ENCODE results near the gene PCDHAC1.

PCDHAC1 gene

DNA sequence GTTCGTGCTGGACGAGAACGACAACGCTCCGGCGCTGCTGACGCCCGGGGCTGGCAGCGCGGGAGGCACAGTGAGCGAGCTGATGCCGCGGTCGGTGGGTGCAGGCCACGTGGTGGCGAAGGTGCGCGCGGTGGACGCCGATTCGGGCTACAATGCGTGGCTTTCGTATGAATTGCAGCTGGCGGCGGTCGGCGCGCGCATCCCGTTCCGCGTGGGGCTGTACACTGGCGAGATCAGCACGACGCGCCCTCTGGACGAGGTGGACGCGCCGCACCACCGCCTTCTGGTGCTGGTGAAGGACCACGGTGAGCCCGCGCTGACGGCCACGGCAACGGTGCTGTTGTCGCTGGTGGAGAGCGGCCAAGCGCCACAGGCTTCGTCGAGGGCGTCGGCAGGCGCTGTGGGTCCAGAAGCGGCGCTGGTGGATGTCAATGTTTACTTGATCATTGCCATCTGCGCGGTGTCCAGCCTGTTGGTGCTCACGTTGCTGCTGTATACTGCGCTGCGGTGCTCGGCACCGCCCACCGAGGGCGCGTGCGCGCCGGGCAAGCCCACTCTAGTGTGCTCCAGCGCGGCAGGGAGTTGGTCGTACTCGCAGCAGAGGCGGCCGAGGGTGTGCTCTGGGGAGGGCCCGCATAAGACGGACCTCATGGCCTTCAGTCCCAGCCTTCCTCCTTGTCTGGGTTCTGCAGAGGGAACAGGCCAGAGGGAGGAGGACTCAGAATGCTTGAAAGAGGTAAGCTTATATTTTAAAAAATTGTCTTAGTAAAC lies 42.0 kb upstream of the PCDHAC1 start:
- ChIA-PET POLR2A (ENCODE audit: low non-redundant PET) (no interaction called here), CTCF (interaction anchor here (0.5 to 2.5 kb wide), 4 partner anchors 42 to 151 kb away, joined by 3 to 15 read pairs (median 6); partner anchors contain the start of gene PCDHAC1)
- TF ChIP-seq, protein P1, sequence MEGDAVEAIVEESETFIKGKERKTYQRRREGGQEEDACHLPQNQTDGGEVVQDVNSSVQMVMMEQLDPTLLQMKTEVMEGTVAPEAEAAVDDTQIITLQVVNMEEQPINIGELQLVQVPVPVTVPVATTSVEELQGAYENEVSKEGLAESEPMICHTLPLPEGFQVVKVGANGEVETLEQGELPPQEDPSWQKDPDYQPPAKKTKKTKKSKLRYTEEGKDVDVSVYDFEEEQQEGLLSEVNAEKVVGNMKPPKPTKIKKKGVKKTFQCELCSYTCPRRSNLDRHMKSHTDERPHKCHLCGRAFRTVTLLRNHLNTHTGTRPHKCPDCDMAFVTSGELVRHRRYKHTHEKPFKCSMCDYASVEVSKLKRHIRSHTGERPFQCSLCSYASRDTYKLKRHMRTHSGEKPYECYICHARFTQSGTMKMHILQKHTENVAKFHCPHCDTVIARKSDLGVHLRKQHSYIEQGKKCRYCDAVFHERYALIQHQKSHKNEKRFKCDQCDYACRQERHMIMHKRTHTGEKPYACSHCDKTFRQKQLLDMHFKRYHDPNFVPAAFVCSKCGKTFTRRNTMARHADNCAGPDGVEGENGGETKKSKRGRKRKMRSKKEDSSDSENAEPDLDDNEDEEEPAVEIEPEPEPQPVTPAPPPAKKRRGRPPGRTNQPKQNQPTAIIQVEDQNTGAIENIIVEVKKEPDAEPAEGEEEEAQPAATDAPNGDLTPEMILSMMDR (conservative IDR thresholded peaks at IDR 0.05; ENCODE audit: low read depth): no peak
- no peak overlapping the region for H3K27ac ChIP-seq
- no peak for DNase-seq (ENCODE audit: low spot score)

DNA sequence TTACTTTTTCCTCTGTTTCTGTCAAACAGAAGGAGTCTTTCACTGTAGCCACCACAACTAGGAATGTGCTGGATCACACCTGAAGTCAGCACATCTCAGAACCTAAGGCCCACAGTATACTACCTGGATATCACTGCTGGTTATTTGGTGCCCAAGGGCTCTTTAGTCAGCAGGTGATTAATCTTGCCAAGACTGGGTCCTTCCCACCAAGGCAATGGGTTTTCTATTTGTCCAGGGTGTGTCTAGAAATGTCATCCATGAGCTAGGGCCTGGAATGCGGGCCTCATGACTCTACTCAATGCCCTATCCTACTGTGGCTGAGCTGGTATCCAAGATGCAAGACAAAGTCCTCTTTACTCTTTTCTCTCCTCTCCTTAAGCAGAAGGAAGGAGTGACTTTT lies 9.8 kb upstream of the PCDHAC1 start:
- ChIA-PET CTCF (interaction anchor here (0.9 to 1.3 kb wide), 2 partner anchors 8 to 11 kb away, joined by 3 to 6 read pairs; no protein-coding TSS in a partner anchor), POLR2A (ENCODE audit: low non-redundant PET) (no interaction called here)
- no peak overlapping the region for H3K27ac ChIP-seq
- DNase-seq (ENCODE audit: low spot score): no peak
- TF ChIP-seq, protein P1 (conservative IDR thresholded peaks at IDR 0.05; ENCODE audit: low read depth): no peak

DNA sequence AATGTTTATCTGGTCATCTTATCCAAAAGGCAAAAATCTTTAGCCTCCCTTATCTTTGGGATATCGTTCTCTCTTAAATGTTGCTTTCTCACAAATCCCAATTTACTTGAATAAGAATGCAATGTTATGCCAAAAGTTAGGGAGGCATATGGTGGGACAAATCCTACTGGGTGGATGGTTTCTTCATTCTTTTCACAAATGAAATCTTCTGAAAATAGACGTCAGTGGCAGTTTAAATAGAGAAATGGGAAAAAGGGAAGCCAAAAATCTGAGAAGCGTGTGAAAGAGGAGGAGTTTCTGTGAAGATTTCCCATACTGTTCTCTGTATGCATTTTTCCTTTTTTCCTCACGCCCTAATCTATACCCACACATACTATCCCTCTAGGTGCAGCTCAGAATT lies 2.5 kb upstream of the PCDHAC1 start:
- no peak overlapping the region for H3K27ac ChIP-seq
- no peak for DNase-seq (ENCODE audit: low spot score)
- CTCF ChIA-PET: interaction anchor here (1.6 kb wide), 1 partner anchor 117 kb away, joined by 6 read pairs; no protein-coding TSS in a partner anchor
- POLR2A ChIA-PET (ENCODE audit: low non-redundant PET): interaction anchor here (0.5 kb wide), 1 partner anchor 937 kb away, joined by 5 read pairs; no protein-coding TSS in a partner anchor
- TF ChIP-seq, protein P1 (conservative IDR thresholded peaks at IDR 0.05; ENCODE audit: low read depth): no peak

- CTCF ChIA-PET: interaction anchor here (0.5 to 4.2 kb wide), 36 partner anchors 10 to 1075 kb away, joined by 3 to 85 read pairs (median 4); partner anchors contain the start of genes PCDHA11, PCDHA13, PCDHA8 and PCDHAC2
- peak; percentile 92 for DNase-seq (ENCODE audit: low spot score)
- TF ChIP-seq, protein P1 (conservative IDR thresholded peaks at IDR 0.05; ENCODE audit: low read depth): peak; percentile 98
- POLR2A ChIA-PET (ENCODE audit: low non-redundant PET): interaction anchor here (1.0 to 2.0 kb wide), 3 partner anchors 40 to 114 kb away, joined by 5 to 13 read pairs (median 7); no protein-coding TSS in a partner anchor
- peak overlapping the region; percentile 59 for H3K27ac ChIP-seq
These were observed 536 bp downstream of the PCDHAC1 start for GRCh38 chr5:140926443-140927227.

DNA sequence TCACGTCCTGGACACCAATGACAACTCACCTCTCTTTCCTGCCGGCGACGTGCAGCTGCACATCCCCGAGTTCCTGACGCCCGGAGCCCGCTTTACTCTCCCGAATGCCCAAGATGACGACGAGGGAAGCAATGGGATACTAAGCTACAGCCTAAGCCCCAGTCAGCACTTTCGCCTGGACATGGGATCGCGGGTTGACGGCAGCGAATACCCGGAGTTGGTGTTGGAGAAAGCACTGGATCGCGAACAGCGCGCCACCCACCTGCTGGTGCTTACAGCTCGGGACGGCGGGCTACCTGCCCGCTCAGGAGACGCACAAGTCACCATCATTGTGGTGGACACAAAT lies 1.1 kb downstream of the PCDHAC1 start:
- peak; percentile 39 for DNase-seq (ENCODE audit: low spot score)
- CTCF ChIA-PET: interaction anchor here (0.5 to 4.2 kb wide), 16 partner anchors 10 to 113 kb away, joined by 3 to 85 read pairs (median 8); partner anchors contain the start of genes PCDHA11, PCDHA8 and PCDHAC2
- TF ChIP-seq, protein P1 (conservative IDR thresholded peaks at IDR 0.05; ENCODE audit: low read depth): no peak
- H3K27ac ChIP-seq: peak overlapping the region; percentile 59
- POLR2A ChIA-PET (ENCODE audit: low non-redundant PET): interaction anchor here (1.0 to 2.0 kb wide), 2 partner anchors 40 to 113 kb away, joined by 5 to 13 read pairs; no protein-coding TSS in a partner anchor

Measured in RWPE1 (cell line).